ENCODE data around the gene ATG2B.

GRCh38 chr14:96231526-96232130, 131.5 kb downstream of the ATG2B start:
- TF ChIP-seq ZBTB1 (tag by site-specific recombination; IDR thresholded peaks at IDR 0.05) (no peak), ZBTB44 (tag by site-specific recombination; IDR thresholded peaks at IDR 0.05) (no peak), TCF7L2 (IDR thresholded peaks at IDR 0.05; ENCODE audit: borderline replicate concordance, low read depth, low read length) (no peak), ZNF514 (tag by site-specific recombination; IDR thresholded peaks at IDR 0.05) (no peak), ZNF341 (tag by site-specific recombination; IDR thresholded peaks at IDR 0.05; ENCODE audit: low read depth) (no peak), GLI4 (tag by site-specific recombination; IDR thresholded peaks at IDR 0.05) (no peak), ZNF184 (tag by site-specific recombination; IDR thresholded peaks at IDR 0.05) (no peak), ZNF121 (tag by site-specific recombination; IDR thresholded peaks at IDR 0.05) (no peak), ZBTB20 (tag by site-specific recombination; IDR thresholded peaks at IDR 0.05) (no peak), CTCF (tag by site-specific recombination; IDR thresholded peaks at IDR 0.05) (no peak), ZNF138 (tag by site-specific recombination; IDR thresholded peaks at IDR 0.05; ENCODE audit: borderline replicate concordance) (no peak)

Measured in HEK293 (cell line).